ENCODE results near the gene TSKS.
A peak's percentile ranks its signal among the peaks of the same experiment; 100 is the strongest.

TSKS gene

GRCh38 chr19:49766007-49766929 is 3.2 kb upstream of the TSKS start:
- peak overlapping the region; percentile 88 for H3K27ac ChIP-seq (ENCODE audit: extremely low read depth, low read depth, low read length)
- POLR2A ChIA-PET, result interaction anchor here (0.5 to 2.1 kb wide), 35 partner anchors 10 to 787 kb away, joined by 3 to 15 read pairs (median 4); partner anchors contain the start of genes ADM5, AKT1S1, BCL2L12 and FUZ
- H3K4me3 ChIP-seq (ENCODE audit: low read depth, low read length), result peak overlapping the region; percentile 98
- CTCF ChIA-PET, result interaction anchor here (0.5 to 1.5 kb wide), 5 partner anchors 10 to 226 kb away, joined by 3 to 9 read pairs (median 4); no protein-coding TSS in a partner anchor
- H3K4me1 ChIP-seq (ENCODE audit: control insufficient read depth, insufficient read depth, low read length), result peaks cover 20% of the 10 kb centered on the region
- no peaks in the 10 kb centered on the region for H3K9me3 ChIP-seq (ENCODE audit: control insufficient read depth, insufficient read depth, low read depth, low read length)
- H3K36me3 ChIP-seq (ENCODE audit: control insufficient read depth in 2 of 2, insufficient read depth in 1 of 2, low read length in 2 of 2), result no peaks in the 10 kb centered on the region; a peak in 1 of 3 replicates
- TF ChIP-seq ZNF10 (tag by site-specific recombination; IDR thresholded peaks at IDR 0.05) (peak; percentile 64), KLF17 (tag by site-specific recombination; IDR thresholded peaks at IDR 0.05) (no peak), ZBTB10 (tag by site-specific recombination; IDR thresholded peaks at IDR 0.05) (peak; percentile 59; the same call in 1 of the 2 replicates), TRIM28 (IDR thresholded peaks at IDR 0.05; ENCODE audit: borderline replicate concordance, low read length) (peak; percentile 68; the same call in 1 of the 2 replicates), KLF16 (tag by site-specific recombination; IDR thresholded peaks at IDR 0.05) (peak; percentile 89; the same call in 1 of the 2 replicates), ZFP41 (tag by site-specific recombination; IDR thresholded peaks at IDR 0.05; ENCODE audit: borderline replicate concordance) (no peak), ZNF157 (tag by site-specific recombination; IDR thresholded peaks at IDR 0.05) (no peak), ZNF561 (tag by site-specific recombination; IDR thresholded peaks at IDR 0.05; ENCODE audit: borderline replicate concordance) (peak; percentile 96), ELK4 (IDR thresholded peaks at IDR 0.05; ENCODE audit: borderline replicate concordance, low read depth, low read length) (peak; percentile 46; the same call in 1 of the 2 replicates), ZNF560 (tag by site-specific recombination; IDR thresholded peaks at IDR 0.05; ENCODE audit: borderline replicate concordance) (no peak), ZNF580 (tag by site-specific recombination; IDR thresholded peaks at IDR 0.05) (peak; percentile 11; the same call in 1 of the 2 replicates), ZNF324 (tag by site-specific recombination; IDR thresholded peaks at IDR 0.05) (0 out of 2 replicates have a peak, but pooled peaks have one; percentile 20), PRDM10 (tag by site-specific recombination; IDR thresholded peaks at IDR 0.05) (peak; percentile 13; the same call in 1 of the 2 replicates), INSM2 (tag by site-specific recombination; IDR thresholded peaks at IDR 0.05) (peak; percentile 46; the same call in 1 of the 2 replicates), ZNF670 (tag by site-specific recombination; IDR thresholded peaks at IDR 0.05; ENCODE audit: low read depth) (no peak), ZNF175 (tag by site-specific recombination; IDR thresholded peaks at IDR 0.05) (no peak), ZNF398 (tag by site-specific recombination; IDR thresholded peaks at IDR 0.05) (peak; percentile 62; the same call in 1 of the 2 replicates), PATZ1 (tag by site-specific recombination; IDR thresholded peaks at IDR 0.05) (peak; percentile 88), YY1 (tag by site-specific recombination; IDR thresholded peaks at IDR 0.05) (no peak)
